ENCODE results near the gene GALNT6.

GALNT6 gene

GRCh38 chr12:51430196-51430895 is 39.1 kb upstream of the GALNT6 start:
- in situ Hi-C loops (cut with HindIII; ENCODE audit: low pct_ligation_motif_present, low sequenced_read_pairs) = no loop called here
- Histone ChIP-seq H3K36me3 (replicated peaks) (no peaks in the 10 kb centered on the region), H3K27ac (no peak overlapping the region), H3K4me3 (ENCODE audit: low read depth, low read length) (no peak overlapping the region), H3K27me3 (replicated peaks) (peaks cover under 1% of the 10 kb centered on the region)
- no peak for DNase-seq
- no peak for TF ChIP-seq CTCF (IDR thresholded peaks at IDR 0.05; ENCODE audit: low read depth, low read length, missing control alignments)

GRCh38 chr12:51429700-51430099 is 38.5 kb upstream of the GALNT6 start:
- H3K27ac ChIP-seq = no peak overlapping the region
- no peak for TF ChIP-seq CTCF (IDR thresholded peaks at IDR 0.05; ENCODE audit: low read depth, low read length, missing control alignments)
- H3K36me3 ChIP-seq (replicated peaks) = no peaks in the 10 kb centered on the region
- H3K27me3 ChIP-seq (replicated peaks) = peaks cover 2% of the 10 kb centered on the region
- no peak overlapping the region for H3K4me3 ChIP-seq (ENCODE audit: low read depth, low read length)
- in situ Hi-C loops (cut with HindIII; ENCODE audit: low pct_ligation_motif_present, low sequenced_read_pairs) = no loop called here
- DNase-seq = no peak

- H3K4me3 ChIP-seq (ENCODE audit: low read depth, low read length) = no peak overlapping the region
- TF ChIP-seq CTCF (IDR thresholded peaks at IDR 0.05; ENCODE audit: low read depth, low read length, missing control alignments) = no peak
Observed at GRCh38 chr12:51428256-51428655, 37.0 kb upstream of the GALNT6 start.

GRCh38 chr12:51424662-51425539 is 33.7 kb upstream of the GALNT6 start, which contains the start of gene SLC4A8:
SLC4A8 (plus strand) TSS chr12:51424831; CDS start chr12:51424988, 157 bp downstream.
- no peak within 1 kb of the TSS for H3K27ac ChIP-seq
- H3K4me3 ChIP-seq (ENCODE audit: low read depth, low read length) = peak within 1 kb of the TSS; percentile 74
- peak; percentile 65 for DNase-seq
- in situ Hi-C loops (cut with HindIII; ENCODE audit: low pct_ligation_motif_present, low sequenced_read_pairs) = no loop called here
- TF ChIP-seq CTCF (IDR thresholded peaks at IDR 0.05; ENCODE audit: low read depth, low read length, missing control alignments) = peak; percentile 81
- H3K27me3 ChIP-seq (replicated peaks) = peaks cover 2% of the 10 kb centered on the region
- H3K36me3 ChIP-seq (replicated peaks) = no peaks in the 10 kb centered on the region

More at GRCh38 chr12:51428256-51428655, 37.0 kb upstream of the GALNT6 start:
- Histone ChIP-seq H3K27ac (no peak overlapping the region), H3K27me3 (replicated peaks) (peaks cover 2% of the 10 kb centered on the region), H3K36me3 (replicated peaks) (no peaks in the 10 kb centered on the region)
- no peak for DNase-seq
- in situ Hi-C loops (cut with HindIII; ENCODE audit: low pct_ligation_motif_present, low sequenced_read_pairs) = no loop called here

- DNase-seq = no peak
- in situ Hi-C loops (cut with HindIII; ENCODE audit: low pct_ligation_motif_present, low sequenced_read_pairs) = no loop called here
Observed at GRCh38 chr12:51424094-51424661, 33.0 kb upstream of the GALNT6 start.

More at GRCh38 chr12:51424094-51424661, 33.0 kb upstream of the GALNT6 start:
- Histone ChIP-seq H3K4me3 (ENCODE audit: low read depth, low read length) (peak overlapping the region; percentile 74), H3K27me3 (replicated peaks) (peaks cover 2% of the 10 kb centered on the region), H3K36me3 (replicated peaks) (no peaks in the 10 kb centered on the region), H3K27ac (no peak overlapping the region)
- no peak for TF ChIP-seq CTCF (IDR thresholded peaks at IDR 0.05; ENCODE audit: low read depth, low read length, missing control alignments)

Data from brain microvascular endothelial cell (primary cell).